Measurements from ENCODE around the gene KIAA1671.
A peak's percentile ranks its signal among the peaks of the same experiment; 100 is the strongest.
"Not testable (repeated sequence)": the region's sequence is repeated elsewhere in the genome, so short reads cannot be mapped to it uniquely, and the experiment has no call there.

KIAA1671 gene

DNA sequence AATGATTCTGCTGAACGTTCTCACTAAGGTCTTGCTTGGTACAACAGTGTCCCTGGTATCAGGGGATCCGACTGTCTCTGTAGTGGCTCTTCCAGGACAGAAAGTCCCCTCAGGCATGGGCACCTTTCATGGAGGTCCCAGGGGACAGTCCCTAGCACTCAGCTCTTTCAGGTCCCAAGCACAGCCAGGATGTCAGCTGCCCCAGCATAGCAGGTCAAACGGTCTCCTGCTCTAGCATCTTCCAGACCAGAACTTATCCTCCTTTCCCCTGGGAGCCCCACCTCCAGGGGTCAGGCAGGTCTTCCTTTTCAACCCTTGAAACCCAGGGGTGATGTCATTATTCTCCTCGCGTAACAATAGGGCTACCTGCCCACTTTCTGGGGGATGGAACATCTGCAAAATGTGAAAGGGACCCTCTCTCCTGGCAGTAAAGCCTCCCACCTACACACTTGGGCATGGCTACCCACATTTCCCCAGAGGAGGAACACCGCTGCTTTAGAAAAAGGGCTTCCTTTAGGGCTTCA, 222.4 kb downstream of the KIAA1671 start:
- DNase-seq (ENCODE audit: low spot score) = no peak

DNA sequence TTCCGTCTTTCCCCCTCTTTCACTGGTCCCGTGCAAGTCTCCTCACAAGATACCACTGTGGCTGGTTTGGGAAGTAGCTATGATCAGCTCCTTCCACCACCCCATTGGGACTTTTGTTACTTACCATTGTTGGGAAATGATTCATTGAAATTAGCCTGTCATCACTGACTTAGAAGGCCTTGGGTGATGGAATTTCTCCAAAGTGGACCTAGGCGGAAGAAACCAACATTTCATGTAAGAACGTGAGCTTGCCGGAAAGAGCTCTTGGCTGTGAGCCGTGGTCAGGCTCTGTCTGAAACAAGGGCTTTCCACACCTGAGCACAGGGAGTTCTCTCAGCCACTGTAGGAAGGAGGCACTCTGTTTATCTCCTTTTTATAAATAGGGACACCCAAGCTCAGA, 223.7 kb downstream of the KIAA1671 start:
- no peak for DNase-seq (ENCODE audit: low spot score)

DNA sequence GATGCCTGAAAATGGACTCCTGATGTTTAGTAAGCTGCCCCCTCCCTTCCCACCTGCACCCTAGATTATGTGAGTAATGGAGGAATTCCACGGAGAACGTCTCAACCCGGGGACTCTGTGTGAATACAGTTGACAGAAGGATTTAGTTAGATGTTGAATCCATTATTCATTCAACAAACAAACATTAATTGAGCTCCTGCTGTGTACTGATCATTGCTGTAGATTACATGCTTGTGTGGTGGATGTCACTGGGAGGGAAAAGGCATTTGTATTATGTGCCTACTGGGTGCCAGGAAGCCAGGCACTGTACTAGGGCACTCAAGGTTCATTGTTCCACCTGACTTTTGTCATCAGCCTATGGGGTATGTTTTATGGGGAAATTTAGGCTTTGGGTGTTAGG, 224.3 kb downstream of the KIAA1671 start:
- no peak for DNase-seq (ENCODE audit: low spot score)

DNA sequence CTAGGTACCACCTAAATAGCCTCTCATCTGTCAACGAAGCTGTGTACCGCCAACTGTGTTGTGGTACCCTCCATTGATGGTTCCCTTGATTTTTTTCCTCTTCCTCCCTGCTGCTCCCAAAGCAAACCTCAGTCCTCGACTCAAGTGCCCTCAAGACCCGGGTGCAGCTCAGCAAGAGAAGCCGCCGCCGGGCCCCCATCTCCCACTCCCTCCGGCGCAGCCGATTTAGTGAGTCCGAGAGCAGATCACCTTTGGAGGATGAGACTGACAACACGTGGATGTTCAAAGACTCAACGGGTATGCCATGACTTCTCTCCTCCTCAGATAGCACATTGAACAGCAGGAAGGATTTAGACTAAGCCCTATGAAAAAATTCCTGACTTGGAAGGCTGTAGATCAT, 224.7 kb downstream of the KIAA1671 start:
- DNase-seq (ENCODE audit: low spot score) = no peak

DNA sequence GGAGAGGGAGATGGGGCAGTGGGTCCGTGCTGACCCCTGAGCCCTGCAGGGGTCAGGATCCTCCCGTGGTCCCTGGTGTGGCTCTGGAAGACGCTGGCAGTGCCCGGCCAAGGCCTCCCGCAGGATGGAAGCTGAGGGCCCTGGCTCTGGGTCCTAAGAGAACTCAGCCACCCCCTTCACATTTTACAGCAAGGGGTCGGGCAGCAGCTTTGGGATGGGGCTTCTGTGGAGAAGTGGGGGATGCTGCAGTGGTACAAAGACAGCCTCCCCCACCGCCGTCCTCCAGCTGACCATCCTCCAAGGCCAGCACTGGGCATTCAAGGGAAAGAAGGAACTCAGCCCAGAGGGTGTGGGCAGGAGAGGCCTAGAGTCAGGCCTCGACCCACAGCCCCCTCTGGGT, 225.4 kb downstream of the KIAA1671 start:
- no peak for DNase-seq (ENCODE audit: low spot score)

DNA sequence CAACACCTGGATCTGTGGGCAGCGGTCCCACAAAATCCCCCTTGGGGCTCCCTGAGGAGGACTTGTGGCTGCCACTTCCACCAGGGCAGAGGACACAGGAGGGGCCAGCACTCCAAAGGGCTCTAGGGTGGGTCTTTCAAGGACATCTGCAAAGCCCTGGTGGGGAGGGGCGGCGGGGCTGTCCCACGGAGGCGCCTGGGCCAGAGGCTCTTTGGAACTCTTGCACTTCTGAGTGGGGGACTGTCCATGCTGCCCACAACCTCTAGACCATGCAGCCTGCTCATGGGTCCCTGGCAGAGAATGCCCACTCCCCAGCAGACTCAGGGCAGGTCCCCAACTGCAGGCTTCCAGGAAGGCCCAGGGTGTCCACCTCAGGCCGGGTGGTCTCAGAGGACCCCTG, 225.8 kb downstream of the KIAA1671 start:
- not testable (repeated sequence) for DNase-seq (ENCODE audit: low spot score)

DNA sequence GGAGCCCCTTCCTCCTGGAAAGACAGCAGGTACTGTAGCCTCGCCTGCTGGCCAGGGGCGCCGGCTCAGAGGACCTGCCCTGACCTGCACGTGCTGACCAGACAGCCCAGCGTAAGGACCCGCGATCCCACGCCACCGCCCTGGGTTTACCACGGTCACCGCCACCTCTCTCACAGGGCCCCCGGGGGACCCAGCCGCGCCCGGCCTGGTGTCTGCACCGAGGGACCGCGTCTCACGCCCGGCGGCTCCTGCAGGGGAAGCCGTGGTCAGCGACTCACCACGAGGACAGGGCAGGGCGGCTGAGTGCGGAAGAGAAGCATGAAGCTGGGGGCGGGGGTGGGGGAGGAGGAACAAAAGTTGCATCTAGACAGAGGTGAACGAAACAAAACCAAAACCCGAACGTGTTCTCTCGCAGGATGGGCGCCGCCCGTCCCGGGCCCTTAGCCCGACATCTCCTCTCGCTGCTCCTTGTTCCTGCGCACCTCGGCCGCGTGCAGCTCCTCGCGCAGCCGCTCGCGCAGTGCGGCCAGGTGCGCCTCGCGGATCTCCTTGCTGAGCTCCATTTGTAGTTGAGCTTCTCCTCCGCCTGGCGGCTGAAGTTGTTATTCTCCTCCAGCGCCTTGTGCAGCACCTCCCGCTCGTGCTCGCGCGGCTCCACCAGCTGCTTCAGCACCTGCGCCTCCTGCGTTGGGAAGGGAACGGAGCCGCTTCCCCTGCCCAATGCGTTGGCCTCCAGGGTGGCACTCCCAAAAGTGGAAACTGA, 226.5 kb downstream of the KIAA1671 start:
- not testable (repeated sequence) for DNase-seq (ENCODE audit: low spot score)

DNA sequence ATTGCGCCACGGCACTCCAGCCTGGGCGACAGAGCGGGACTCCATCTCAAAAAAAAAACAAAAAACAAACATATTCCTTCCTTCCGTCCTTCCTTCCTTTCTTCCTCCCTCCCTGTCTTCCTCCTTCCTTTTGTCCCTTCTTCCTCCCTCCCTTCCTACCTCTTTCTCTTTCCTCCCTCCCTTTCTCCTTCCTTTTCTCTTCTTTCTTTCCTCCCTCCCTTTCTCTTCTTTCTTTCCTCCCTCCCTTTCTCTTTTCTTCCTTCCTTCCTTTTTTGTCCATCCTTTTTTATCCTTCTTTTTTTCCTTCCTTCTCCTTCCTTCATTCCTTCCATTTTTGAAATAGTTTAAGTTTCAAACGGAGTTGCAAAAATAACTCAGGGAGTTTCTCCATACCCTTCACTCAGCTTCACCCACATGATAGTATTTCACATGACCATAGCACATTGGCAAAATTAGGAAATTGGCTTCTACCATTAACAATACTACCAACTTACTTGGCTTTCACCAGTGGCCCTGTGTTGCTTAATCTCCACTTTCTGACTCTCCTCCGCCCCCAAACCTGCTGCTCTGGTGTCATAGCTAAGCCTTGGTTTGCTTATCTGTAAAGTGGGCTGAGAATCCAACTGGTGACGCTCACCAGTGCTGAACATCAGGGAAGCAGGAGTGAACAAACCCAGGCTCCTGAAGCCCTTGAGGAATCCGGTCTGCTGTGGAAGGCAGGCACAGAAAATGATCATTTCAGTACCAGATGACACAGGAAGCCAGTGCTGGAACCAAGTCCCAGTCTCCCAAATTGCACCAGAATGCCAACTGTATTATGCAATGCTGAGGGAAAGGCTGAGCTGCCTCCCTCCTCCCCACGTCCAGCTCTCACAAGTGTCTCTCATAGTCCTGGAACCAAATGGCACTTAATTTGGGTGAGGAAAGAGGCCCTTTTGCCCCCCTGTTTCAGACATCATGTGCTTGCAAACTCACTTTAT, 229.9 kb downstream of the KIAA1671 start:
- DNase-seq (ENCODE audit: low spot score) = no peak

DNA sequence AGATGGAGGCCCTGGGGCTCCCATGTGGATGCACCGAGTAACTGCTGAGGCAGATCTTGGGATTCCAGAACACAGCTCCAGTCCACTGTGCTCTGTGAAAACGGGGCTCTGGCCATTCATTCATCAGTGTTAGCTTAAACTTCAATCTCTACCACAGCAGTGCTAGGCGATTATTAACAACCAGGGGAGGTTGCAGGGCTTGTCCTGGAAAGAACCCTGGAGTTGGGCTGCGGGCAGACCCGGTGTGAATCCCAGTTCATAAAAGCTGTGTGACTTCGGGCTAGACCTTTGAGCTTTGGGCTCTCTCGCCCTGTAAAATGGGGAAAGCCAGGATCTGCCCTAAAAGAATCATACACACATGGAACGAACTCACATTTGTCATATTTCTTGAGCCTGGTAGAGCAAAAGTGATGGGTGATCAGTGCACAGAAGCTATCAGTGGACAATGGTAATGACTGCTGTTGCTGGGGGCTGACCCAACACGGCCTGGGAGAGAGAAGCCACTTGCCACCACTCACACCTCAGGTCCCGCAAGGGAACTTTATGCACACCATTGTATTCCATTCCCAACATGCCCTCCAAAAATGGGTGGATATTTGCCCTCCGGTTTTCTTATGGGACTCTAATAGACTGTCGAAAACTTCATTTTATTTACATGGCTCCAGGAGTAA, 231.6 kb downstream of the KIAA1671 start:
- no peak for DNase-seq (ENCODE audit: low spot score)

DNA sequence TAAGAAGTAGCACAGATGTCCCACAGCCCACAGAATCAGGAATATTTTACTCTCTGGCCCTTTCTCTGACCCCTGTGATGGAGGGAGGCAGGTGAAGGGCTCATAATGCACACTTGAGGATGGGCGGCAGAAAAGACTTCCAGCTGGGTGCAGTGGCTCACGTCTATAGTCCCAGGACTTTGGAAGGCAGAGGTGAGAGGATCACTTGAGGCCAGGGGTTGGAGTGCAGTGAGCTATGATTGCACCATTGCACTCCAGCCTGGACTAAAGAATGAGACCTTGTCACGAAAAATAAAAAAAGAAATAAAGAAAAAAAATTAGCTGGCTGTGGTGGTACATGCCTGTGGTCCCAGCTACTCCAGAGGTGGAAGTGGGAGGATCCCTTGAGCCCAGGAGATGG, 233.6 kb downstream of the KIAA1671 start:
- no peak for DNase-seq (ENCODE audit: low spot score)

DNA sequence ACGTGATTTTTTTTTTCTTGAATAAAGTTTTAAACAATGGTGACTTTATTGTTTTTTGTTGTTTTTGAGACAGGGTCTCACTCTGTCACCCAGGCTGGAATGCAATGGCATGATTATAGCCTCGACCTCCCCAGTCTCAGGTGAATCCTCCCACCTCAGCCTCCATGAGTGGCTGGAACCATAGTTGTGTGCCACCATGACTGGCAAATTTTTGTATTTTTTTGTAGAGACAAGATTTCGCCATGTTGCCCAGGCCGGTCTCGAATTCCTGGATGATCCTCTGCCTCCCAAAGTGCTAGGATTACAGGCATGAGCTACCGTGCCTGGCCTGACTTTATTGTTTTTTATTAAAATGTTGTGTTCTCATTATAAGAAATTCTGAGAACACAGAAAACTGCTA, 235.0 kb downstream of the KIAA1671 start:
- DNase-seq (ENCODE audit: low spot score) = no peak

DNA sequence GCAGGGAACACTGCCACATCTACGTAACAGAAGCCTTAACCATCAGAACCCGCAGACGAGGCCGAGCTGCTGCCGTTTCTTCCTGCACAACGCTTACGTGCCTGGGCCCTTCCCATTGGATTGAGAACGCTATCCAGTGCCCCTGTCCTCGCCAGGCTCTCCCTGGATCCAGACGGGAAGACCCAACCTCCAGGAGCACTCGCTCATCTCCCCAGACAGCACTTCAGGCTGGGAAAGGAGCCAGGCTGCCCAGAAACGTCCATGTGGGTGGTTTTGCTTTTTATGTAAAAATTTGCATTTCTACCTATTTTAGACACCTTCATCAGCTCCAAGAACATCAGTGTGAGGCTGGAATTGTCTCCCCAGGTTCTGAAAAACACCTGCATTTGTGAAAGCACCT, 239.9 kb downstream of the KIAA1671 start:
- DNase-seq (ENCODE audit: low spot score) = no peak

DNA sequence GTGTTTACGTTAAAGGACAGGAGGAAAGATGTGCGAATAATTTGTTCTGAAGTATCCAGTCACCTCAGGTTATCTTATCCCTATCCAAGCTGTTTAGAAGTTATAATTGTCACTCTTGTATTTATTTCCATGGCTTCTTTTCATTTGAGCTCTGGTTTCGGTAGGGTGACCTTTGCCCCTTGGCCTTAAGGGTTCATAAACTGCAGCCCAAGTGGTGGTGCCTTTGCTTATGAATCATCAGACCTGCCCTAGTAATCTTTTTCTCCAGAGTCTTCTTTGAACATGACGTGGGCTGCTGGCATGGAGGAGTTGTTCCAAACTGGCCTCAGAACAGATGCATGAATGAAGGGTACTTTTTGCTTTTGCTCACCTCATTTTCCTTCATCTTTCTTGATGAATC, 240.6 kb downstream of the KIAA1671 start:
- DNase-seq (ENCODE audit: low spot score) = no peak

DNA sequence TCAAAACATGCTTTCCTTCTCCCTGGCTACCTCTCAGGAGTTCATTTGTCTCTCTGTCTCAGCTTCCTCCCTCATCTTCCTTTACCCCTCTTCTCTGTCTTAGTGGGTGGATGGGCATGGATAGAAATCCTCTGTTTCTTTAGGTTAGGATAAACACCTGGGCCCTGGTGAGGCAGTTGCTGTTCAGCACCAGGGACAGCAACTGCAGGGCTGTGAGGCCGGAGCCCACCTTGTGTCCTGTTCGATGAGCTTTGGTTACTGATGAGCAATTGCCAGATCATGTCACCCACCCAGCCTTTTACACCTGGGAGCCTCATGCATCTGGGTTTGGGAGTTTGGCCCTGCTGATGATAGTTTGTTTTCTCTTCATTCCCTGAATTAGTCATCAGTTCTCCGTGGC, 241.0 kb downstream of the KIAA1671 start:
- peak; percentile 86 for DNase-seq (ENCODE audit: low spot score)

DNA sequence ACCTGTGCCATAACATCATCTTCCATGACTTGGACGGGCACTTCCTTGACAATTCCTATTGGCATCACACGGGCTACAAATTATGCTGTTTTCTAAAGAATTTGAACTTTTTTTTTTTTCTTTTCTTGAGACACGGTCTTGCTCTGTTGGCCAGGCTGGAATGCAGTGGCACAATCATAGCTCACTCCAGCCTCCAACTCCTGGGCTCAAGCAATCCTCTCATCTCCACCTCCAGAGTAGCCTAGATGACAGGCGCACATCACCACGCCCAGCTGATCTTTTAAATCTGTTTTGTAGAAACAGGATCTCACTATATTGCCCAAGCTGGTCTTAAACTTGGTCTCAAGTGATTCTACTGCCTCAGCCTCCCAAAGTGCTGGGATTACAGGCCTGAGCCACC, 243.8 kb downstream of the KIAA1671 start:
- DNase-seq (ENCODE audit: low spot score) = no peak

DNA sequence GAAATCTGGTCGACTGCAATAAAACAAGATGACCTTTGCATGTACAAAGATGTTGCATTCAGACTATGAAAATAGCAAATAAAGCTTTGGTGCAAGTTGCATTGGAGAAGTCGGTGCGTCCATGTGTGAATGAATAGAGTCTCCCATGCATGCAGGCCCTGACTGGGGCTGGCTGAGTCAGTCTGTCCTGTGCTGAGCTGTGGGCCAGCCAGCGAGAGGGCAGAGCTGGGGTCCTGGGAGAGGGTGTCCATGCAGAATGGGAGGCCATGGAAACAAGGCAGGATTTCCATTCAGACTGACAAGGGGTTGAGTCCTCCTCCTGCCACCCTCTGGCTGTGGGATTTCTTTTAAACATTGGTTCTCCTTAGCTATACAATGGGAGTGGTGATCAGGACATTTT, 244.8 kb downstream of the KIAA1671 start:
- DNase-seq (ENCODE audit: low spot score) = no peak

DNA sequence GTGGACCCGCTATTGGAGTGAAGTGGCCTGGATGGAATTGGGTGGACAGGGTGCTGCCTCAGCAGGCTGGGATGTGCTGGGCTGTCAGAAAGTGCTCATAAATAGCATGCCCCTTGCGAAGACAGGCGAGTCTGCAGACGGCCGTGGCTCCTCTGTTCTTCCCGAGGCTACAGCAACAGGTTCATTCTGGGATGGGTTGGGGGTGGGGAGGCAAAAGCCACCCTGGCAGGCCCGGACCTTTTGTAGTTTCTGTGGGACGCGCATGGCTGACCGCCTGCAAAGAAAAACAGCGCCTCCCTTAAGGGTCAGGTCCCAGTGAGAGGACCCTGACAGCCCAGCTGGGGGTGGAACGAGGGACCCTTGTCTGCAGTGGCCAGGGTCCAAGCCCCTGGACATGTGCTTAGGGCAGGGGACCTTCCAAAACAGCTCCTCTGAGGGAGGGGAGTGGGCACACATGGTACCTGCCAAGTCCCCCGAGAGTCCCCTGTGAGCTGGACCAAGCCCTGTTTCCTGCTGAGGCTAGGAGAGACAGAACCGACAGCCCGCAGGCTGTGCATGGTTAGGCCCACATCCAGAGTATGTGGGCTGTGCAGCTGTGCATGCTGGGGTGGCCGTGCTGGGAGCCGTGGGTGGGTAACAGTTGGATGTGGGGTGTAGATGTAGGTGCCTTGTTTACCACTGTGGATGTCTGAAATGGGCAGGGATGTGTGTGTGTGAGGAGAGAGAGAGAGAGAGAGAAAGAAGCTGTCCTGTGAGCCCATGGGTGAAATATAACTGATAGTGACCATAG, 247.4 kb downstream of the KIAA1671 start, which contains the start of gene CRYBB3:
CRYBB3 (plus strand) TSS at position 128 of the 790 bp plus-strand sequence. CDS start 1,539 bp downstream, outside the sequence.
- DNase-seq (ENCODE audit: low spot score) = no peak

DNA sequence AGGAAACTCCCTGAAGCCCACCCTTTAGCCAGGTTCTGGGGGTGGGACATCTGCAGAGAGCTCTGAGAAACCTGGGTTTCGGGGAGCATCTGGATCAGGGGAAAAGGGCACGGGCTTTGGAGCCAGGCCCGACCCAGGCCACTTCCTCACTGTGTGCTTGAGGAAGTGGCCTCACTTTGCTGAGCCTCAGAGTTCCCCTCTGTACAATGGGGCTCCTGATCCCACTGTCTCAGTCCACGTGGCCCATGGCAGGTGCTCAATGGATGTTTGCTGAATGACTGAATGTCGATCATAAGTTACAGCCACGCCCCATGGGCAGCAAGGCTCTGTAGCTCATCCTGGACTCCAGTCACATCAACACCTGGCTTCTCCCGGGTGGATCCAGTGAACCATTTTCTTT, 248.5 kb downstream of the KIAA1671 start:
- DNase-seq (ENCODE audit: low spot score) = no peak

DNA sequence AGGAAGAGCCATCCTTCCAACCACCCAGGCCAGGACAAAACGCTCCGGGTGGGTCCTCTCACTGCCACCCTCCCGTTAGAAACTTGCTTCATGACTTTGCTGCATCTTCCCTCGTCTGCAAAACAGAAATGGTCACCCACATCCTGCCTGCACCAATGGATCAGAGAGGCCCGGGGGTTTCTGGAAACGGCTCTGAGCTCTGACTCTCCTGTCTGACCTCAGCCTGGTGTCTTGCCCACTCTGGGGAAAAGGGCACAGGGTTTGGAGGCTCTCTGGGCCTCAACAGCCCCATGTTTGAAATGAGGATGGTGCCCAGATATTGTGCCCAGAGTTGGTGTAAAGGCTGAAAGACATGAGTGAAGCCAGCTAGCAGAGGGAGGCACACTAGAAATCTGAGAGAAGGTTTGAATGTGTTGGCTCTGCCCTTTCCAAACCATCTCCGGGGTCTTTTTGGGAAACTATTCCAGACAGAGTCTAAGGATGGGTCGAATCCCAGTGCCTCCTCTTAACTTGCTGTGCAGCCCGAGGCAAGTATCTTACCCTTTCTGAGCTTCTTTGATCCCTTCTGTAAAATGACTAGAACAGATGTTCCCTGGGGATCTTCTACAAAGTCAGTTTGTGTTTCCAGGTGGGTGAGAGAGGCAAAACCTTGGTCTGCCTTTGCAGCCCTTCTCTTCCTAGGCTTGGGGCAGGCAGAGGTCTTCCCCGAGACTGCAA, 249.2 kb downstream of the KIAA1671 start:
- DNase-seq (ENCODE audit: low spot score) = no peak

DNA sequence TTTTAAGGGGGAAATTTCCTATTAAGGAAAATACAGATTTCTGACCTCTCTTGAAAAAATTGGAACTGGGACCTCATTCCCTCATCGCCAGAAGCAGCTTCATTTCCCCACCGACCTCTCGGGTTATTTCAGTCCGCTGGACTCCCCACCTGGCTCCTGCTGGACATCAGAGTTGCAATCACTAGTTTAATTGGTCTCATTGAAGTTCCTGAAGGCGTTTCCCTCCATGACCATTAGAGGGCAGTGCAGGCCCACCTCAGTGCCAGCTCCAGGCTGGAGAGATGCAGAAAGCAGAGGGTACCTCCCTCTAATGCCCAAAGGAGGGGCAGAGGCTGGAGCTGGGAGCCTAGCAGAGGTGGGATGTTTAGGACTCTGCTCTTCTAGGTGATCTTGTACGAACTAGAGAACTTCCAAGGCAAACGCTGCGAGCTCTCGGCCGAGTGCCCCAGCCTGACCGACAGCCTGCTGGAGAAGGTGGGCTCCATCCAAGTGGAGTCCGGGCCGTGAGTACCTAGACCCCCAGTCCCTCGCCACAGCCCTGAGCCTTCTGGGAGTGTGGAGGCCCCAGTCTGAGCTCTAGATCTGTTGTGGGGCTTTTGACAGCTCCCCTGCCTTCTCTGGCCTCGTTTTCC, 249.9 kb downstream of the KIAA1671 start:
- DNase-seq (ENCODE audit: low spot score) = peak; percentile 91
